OCI-LY1 (cell line): ENCODE data around the gene TRIM62.

Source experiments
- H2AFZ ChIP-seq: fragments of 200-600 bp; sonication (generic), shearing (Covaris generic); 2 replicates; pipeline ENCODE4 v1.6.0; 2014; ENCODE audit warnings: antibody characterized with exemption, mild to moderate bottlenecking, low read length
- H3F3A ChIP-seq: fragments of 200-600 bp; sonication (generic), shearing (Covaris generic); 2 replicates; pipeline ENCODE4 v1.6.0; 2014; ENCODE audit warnings: mild to moderate bottlenecking, antibody characterized with exemption, low read length, moderate library complexity; ENCODE audit not compliant: insufficient read depth
- H3K27ac ChIP-seq: fragments of 200-600 bp; sonication (generic); 2 replicates; pipeline ENCODE4 v1.5.1; 2014; ENCODE audit warnings: low read length, mixed run types, mild to moderate bottlenecking, low read depth; ENCODE audit not compliant: poor library complexity, severe bottlenecking
- H3K27me3 ChIP-seq: fragments of 200-600 bp; sonication (generic); 2 replicates; pipeline ENCODE4 v1.6.0; 2014; ENCODE audit warnings: antibody characterized with exemption, mild to moderate bottlenecking, low read length, moderate library complexity; ENCODE audit not compliant: insufficient read depth
- H3K36me3 ChIP-seq: fragments of 200-600 bp; sonication (generic); 2 replicates; pipeline ENCODE4 v1.6.1; 2014; ENCODE audit warnings: mild to moderate bottlenecking, antibody characterized with exemption, low read length, moderate library complexity, mixed read lengths; ENCODE audit not compliant: insufficient read depth
- H3K4me1 ChIP-seq: fragments of 200-600 bp; sonication (generic); 2 replicates; pipeline ENCODE4 v1.5.1; 2014; ENCODE audit warnings: mild to moderate bottlenecking, low read length, moderate library complexity; ENCODE audit not compliant: insufficient read depth, severe bottlenecking
- H3K4me2 ChIP-seq: fragments of 200-600 bp; sonication (generic), shearing (Covaris generic); 2 replicates; pipeline ENCODE4 v1.6.1; 2014; ENCODE audit warnings: low read length
- H3K4me3 ChIP-seq: fragments of 200-600 bp; sonication (generic); 2 replicates; pipeline ENCODE4 v1.5.1; 2014; ENCODE audit warnings: low read length, low read depth, mild to moderate bottlenecking, mixed read lengths; ENCODE audit not compliant: poor library complexity, severe bottlenecking
- H3K79me2 ChIP-seq: fragments of 200-600 bp; shearing (Covaris generic); 2 replicates; pipeline ENCODE4 v1.6.1; 2016; ENCODE audit warnings: mixed run types, low read length, mixed read lengths; ENCODE audit not compliant: insufficient read depth
- H3K9ac ChIP-seq: fragments of 200-600 bp; sonication (generic), shearing (Covaris generic); 2 replicates; pipeline ENCODE4 v1.6.1; 2014; ENCODE audit warnings: mild to moderate bottlenecking, low read length, mixed read lengths
- H3K9me2 ChIP-seq: fragments of 200-600 bp; sonication (generic), shearing (Covaris generic); 2 replicates; pipeline ENCODE4 v1.6.1; 2014; ENCODE audit warnings: low read depth, mild to moderate bottlenecking, low read length, mixed read lengths
- H3K9me3 ChIP-seq: fragments of 200-600 bp; shearing (Covaris generic); 2 replicates; pipeline ENCODE4 v1.6.1; 2014; ENCODE audit warnings: low read length, mixed read lengths
- H4K20me1 ChIP-seq: fragments of 200-600 bp; sonication (generic), shearing (Covaris generic); 2 replicates; pipeline ENCODE4 v1.6.0; 2016; ENCODE audit warnings: mild to moderate bottlenecking, low read length; ENCODE audit not compliant: insufficient read depth
- CTCF ChIP-seq: fragments of 200-600 bp; sonication (generic), shearing (Covaris generic); IDR thresholded peaks from 2 replicates; pipeline ENCODE4 v1.5.1; 2017; ENCODE audit warnings: mild to moderate bottlenecking, antibody characterized with exemption, low read length, moderate library complexity, mixed read lengths
- EZH2 ChIP-seq: fragments of 200-600 bp; sonication (generic), shearing (Covaris generic); IDR thresholded peaks from 2 replicates; pipeline ENCODE4 v1.8.0; 2017; ENCODE audit warnings: borderline replicate concordance, mixed run types, mild to moderate bottlenecking, antibody characterized with exemption, low read length, moderate library complexity, mixed read lengths

The TRIM62 gene

GRCh38 chr1:33180226-33180910 lies 1.5 kb downstream of the TRIM62 start:
- TF ChIP-seq CTCF (no peak), EZH2 (no peak)
- H3K9ac ChIP-seq: peak overlapping the region; percentile 33; the same call in 1 of the 2 replicates
- no peaks in the 10 kb centered on the region for H3K9me2 ChIP-seq
- peak overlapping the region; percentile 65 for H3K4me3 ChIP-seq
- H3K4me1 ChIP-seq: peaks cover 15% of the 10 kb centered on the region
- no peaks in the 10 kb centered on the region for H3K79me2 ChIP-seq
- no peaks in the 10 kb centered on the region for H3K9me3 ChIP-seq
- no peak overlapping the region for H3K27ac ChIP-seq
- H3F3A ChIP-seq: no peaks in the 10 kb centered on the region
- H3K27me3 ChIP-seq: no peaks in the 10 kb centered on the region
- H3K4me2 ChIP-seq: peak overlapping the region; percentile 90
- no peak overlapping the region for H2AFZ ChIP-seq
- H4K20me1 ChIP-seq: no peaks in the 10 kb centered on the region
- H3K36me3 ChIP-seq: no peaks in the 10 kb centered on the region

GRCh38 chr1:33178836-33179439 lies 2.9 kb downstream of the TRIM62 start:
- H3K4me2 ChIP-seq: no peak overlapping the region
- H3K9me2 ChIP-seq: no peaks in the 10 kb centered on the region
- H3K9me3 ChIP-seq: no peaks in the 10 kb centered on the region
- no peak overlapping the region for H3K27ac ChIP-seq
- no peak overlapping the region for H3K4me3 ChIP-seq
- H3K9ac ChIP-seq: no peak overlapping the region
- TF ChIP-seq EZH2: no peak
- no peak for TF ChIP-seq CTCF
- H3K27me3 ChIP-seq: no peaks in the 10 kb centered on the region
- H3F3A ChIP-seq: no peaks in the 10 kb centered on the region
- H3K79me2 ChIP-seq: no peaks in the 10 kb centered on the region
- peaks cover 15% of the 10 kb centered on the region for H3K4me1 ChIP-seq
- no peaks in the 10 kb centered on the region for H3K36me3 ChIP-seq
- no peak overlapping the region for H2AFZ ChIP-seq
- H4K20me1 ChIP-seq: no peaks in the 10 kb centered on the region

- Histone ChIP-seq H3K4me2 (no peak overlapping the region), H4K20me1 (no peaks in the 10 kb centered on the region), H3F3A (no peaks in the 10 kb centered on the region), H2AFZ (no peak overlapping the region), H3K9me3 (no peaks in the 10 kb centered on the region), H3K4me3 (no peak overlapping the region), H3K9me2 (no peaks in the 10 kb centered on the region), H3K9ac (no peak overlapping the region), H3K79me2 (no peaks in the 10 kb centered on the region), H3K27ac (no peak overlapping the region), H3K36me3 (no peaks in the 10 kb centered on the region), H3K27me3 (no peaks in the 10 kb centered on the region), H3K4me1 (peaks cover 15% of the 10 kb centered on the region)
- no peak for TF ChIP-seq CTCF
- no peak for TF ChIP-seq EZH2
These were observed 3.8 kb downstream of the TRIM62 start for GRCh38 chr1:33177996-33178540.
